A673 (cell line): ENCODE data around the gene HADHA. TPM values are rescaled to one million over a fixed set of nuclear protein-coding genes. Genes with fewer than 3 reads are reported as not detected.

Experiments used
- BruUV-seq: library from RNA; stranded (reverse); fragments of 400-500 nt; replicated peaks from 2 replicates; lab custom pipeline; 2021; lab: Mats Ljungman, UMichigan
- CTCF ChIA-PET: fragments of 300-600 bp; sonication (Branson Sonifier 250); formaldehyde crosslinking; loops from one replicate; lab custom pipeline; 2022; ENCODE audit warnings: antibody characterized with exemption; lab: Charles Lee
- POLR2A ChIA-PET: fragments of 300-600 bp; sonication (Branson Sonifier 250); formaldehyde crosslinking; loops from one replicate; lab custom pipeline; 2022; ENCODE audit warnings: antibody characterized with exemption; ENCODE audit not compliant: low non-redundant PET; lab: Charles Lee
- DNase-seq: peaks from one replicate; pipeline ENCODE4 v3.0.0-alpha.2; 2015; ENCODE audit warnings: low spot score
- H3K27ac ChIP-seq: fragments of 200-600 bp; sonication (generic); 2 replicates; pipeline ENCODE4 v1.5.1; 2016; ENCODE audit warnings: mixed run types, low read depth, mild to moderate bottlenecking, mixed read lengths, antibody characterized with exemption, low read length; ENCODE audit not compliant: poor library complexity, severe bottlenecking
- H3K27me3 ChIP-seq: fragments of 200-600 bp; sonication (generic); replicated peaks from 2 replicates; pipeline ENCODE4 v1.6.1; 2017; ENCODE audit warnings: mixed run types, low read depth, mild to moderate bottlenecking, mixed read lengths, antibody characterized with exemption, low read length; ENCODE audit not compliant: insufficient read depth, poor library complexity
- H3K36me3 ChIP-seq: fragments of 200-600 bp; sonication (generic); 2 replicates; pipeline ENCODE4 v1.6.1; 2016; ENCODE audit warnings: mixed run types, mild to moderate bottlenecking, mixed read lengths, antibody characterized with exemption, low read length; ENCODE audit not compliant: insufficient read depth, poor library complexity, severe bottlenecking
- H3K4me1 ChIP-seq: fragments of 200-600 bp; sonication (generic); 2 replicates; pipeline ENCODE4 v1.6.1; 2017; ENCODE audit warnings: mixed run types, mild to moderate bottlenecking, mixed read lengths, antibody characterized with exemption, low read length; ENCODE audit not compliant: insufficient read depth, poor library complexity, severe bottlenecking
- H3K4me3 ChIP-seq: fragments of 200-600 bp; sonication (generic); 2 replicates; pipeline ENCODE4 v1.5.1; 2016; ENCODE audit warnings: low read depth, mixed run types, mild to moderate bottlenecking, mixed read lengths, low read length; ENCODE audit not compliant: poor library complexity, severe bottlenecking
- H3K9me3 ChIP-seq: fragments of 200-600 bp; sonication (generic); 2 replicates; pipeline ENCODE4 v1.6.1; 2016; ENCODE audit warnings: mixed run types, low read depth, mild to moderate bottlenecking, mixed read lengths, antibody characterized with exemption, low read length; ENCODE audit not compliant: poor library complexity, severe bottlenecking
- CTCF ChIP-seq: fragments of 300-800, 200-600 bp; sonication (generic); conservative IDR thresholded peaks from 2 replicates; pipeline ENCODE4 v1.5.1; 2017; ENCODE audit warnings: low read depth, mild to moderate bottlenecking, antibody characterized with exemption, low read length, moderate library complexity, mixed read lengths
- EZH2 ChIP-seq: fragments of 200-600 bp; sonication (generic); IDR thresholded peaks from 2 replicates; pipeline ENCODE4 v1.6.1; 2017; ENCODE audit warnings: borderline replicate concordance, low read depth, mild to moderate bottlenecking, mixed read lengths, antibody characterized with exemption, low read length; ENCODE audit not compliant: poor library complexity, severe bottlenecking
- intact Hi-C: fragments of 100-400 bp; cut with micrococcal nuclease; formaldehyde crosslinking; loops from one replicate; pipeline ENCODE4 v1.10.0; 2022; ENCODE audit not compliant: unreplicated experiment
- total RNA-seq: library from RNA; stranded (reverse); gene quantifications from 2 replicates; pipeline ENCODE4 v1.2.3, GENCODE V29; 2021

Gene HADHA
- total RNA-seq, 1 experiment from 2014 or later = 136 TPM

- H3K4me3 ChIP-seq = no peak overlapping the region
- ChIA-PET POLR2A (no interaction called here), CTCF (no interaction called here)
- peaks cover 43% of the 10 kb centered on the region for H3K36me3 ChIP-seq
- no peaks in the 10 kb centered on the region for H3K27me3 ChIP-seq
- no peak for DNase-seq
- no peak overlapping the region for H3K27ac ChIP-seq
- H3K9me3 ChIP-seq = peaks cover 10% of the 10 kb centered on the region
- intact Hi-C loops = no loop called here
- H3K4me1 ChIP-seq = no peaks in the 10 kb centered on the region
- no TSS peak for BruUV-seq
- no peak for TF ChIP-seq EZH2
- TF ChIP-seq CTCF = no peak
These were observed 26.7 kb downstream of the HADHA start for GRCh38 chr2:26217720-26218119.

- no peak overlapping the region for H3K27ac ChIP-seq
- H3K36me3 ChIP-seq = peaks cover 52% of the 10 kb centered on the region
- POLR2A ChIA-PET = no interaction called here
- intact Hi-C loops = no loop called here
- no peak for DNase-seq
- no peaks in the 10 kb centered on the region for H3K27me3 ChIP-seq
- TF ChIP-seq EZH2 = no peak
- TF ChIP-seq CTCF = no peak
- CTCF ChIA-PET = no interaction called here
- BruUV-seq = no TSS peak
- H3K9me3 ChIP-seq = peaks cover 10% of the 10 kb centered on the region
- H3K4me3 ChIP-seq = no peak overlapping the region
- H3K4me1 ChIP-seq = no peaks in the 10 kb centered on the region
These were observed 27.8 kb downstream of the HADHA start for GRCh38 chr2:26216587-26216986.

- Histone ChIP-seq H3K4me1 (no peaks in the 10 kb centered on the region), H3K27me3 (no peaks in the 10 kb centered on the region), H3K27ac (no peak overlapping the region), H3K4me3 (no peak overlapping the region), H3K9me3 (peaks cover 10% of the 10 kb centered on the region), H3K36me3 (peaks cover 59% of the 10 kb centered on the region)
- no peak for DNase-seq
- no peak for TF ChIP-seq CTCF
- no peak for TF ChIP-seq EZH2
- no TSS peak for BruUV-seq
- ChIA-PET CTCF (no interaction called here), POLR2A (no interaction called here)
- intact Hi-C loops = no loop called here
These were observed 28.6 kb downstream of the HADHA start for GRCh38 chr2:26215833-26216232.
